MM.1S (cell line): ENCODE measurements around the gene DPPA5.

Experiments
- EZH2 ChIP-seq: fragments of 300-600 bp; sonication (generic); optimal IDR thresholded peaks from 2 replicates; pipeline ENCODE3; 2017; ENCODE audit warnings: low read depth, mild to moderate bottlenecking, antibody characterized with exemption, low read length, mixed read lengths
- EZH2phosphoT487 ChIP-seq: fragments of 300-600 bp; sonication (generic); IDR thresholded peaks from 2 replicates; pipeline ENCODE4 v1.6.1; 2018; ENCODE audit warnings: antibody characterized with exemption, low read length
- TF ChIP-seq, protein P1 (sequence below): fragments of 300-600 bp; sonication (generic); IDR thresholded peaks from 2 replicates; pipeline ENCODE4 v1.5.1; 2016; ENCODE audit warnings: antibody characterized with exemption, low read length, mixed read lengths

DNA sequence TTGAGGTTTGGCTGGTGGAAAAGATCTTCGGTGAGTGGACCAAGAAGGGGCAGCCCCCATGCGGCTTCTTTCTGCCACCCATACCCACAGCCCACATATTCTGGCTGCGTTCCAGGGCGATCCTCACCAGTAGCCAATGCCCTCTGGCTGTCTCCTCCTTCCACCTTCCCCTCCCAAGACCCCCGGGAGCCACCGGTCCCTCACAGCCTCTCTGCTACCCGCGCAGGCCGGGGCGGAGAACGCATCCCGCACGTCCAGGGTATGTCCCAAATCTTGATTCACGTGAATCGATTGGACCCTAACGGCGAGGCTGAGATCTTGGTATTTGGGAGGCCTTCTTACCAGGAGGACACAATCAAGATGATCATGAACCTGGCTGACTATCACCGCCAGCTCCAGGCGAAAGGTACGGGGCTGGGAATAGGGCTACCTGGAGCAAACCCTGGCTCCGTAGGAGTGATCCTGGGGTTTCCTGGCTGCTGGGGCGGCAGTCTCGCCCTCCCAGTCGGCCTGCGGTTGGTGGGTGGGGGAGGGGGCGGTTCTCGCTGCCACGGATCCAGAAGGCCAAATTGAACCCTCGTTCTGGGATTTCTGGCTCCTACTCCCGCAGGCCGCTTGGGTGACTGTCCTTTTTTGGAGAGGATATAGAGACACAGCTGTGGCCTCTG, 8.9 kb upstream of the DPPA5 start:
- TF ChIP-seq, protein P1, sequence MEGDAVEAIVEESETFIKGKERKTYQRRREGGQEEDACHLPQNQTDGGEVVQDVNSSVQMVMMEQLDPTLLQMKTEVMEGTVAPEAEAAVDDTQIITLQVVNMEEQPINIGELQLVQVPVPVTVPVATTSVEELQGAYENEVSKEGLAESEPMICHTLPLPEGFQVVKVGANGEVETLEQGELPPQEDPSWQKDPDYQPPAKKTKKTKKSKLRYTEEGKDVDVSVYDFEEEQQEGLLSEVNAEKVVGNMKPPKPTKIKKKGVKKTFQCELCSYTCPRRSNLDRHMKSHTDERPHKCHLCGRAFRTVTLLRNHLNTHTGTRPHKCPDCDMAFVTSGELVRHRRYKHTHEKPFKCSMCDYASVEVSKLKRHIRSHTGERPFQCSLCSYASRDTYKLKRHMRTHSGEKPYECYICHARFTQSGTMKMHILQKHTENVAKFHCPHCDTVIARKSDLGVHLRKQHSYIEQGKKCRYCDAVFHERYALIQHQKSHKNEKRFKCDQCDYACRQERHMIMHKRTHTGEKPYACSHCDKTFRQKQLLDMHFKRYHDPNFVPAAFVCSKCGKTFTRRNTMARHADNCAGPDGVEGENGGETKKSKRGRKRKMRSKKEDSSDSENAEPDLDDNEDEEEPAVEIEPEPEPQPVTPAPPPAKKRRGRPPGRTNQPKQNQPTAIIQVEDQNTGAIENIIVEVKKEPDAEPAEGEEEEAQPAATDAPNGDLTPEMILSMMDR, result no peak
- TF ChIP-seq EZH2 (no peak), EZH2phosphoT487 (no peak)
